Measurements from ENCODE around the gene USPL1.

DNA sequence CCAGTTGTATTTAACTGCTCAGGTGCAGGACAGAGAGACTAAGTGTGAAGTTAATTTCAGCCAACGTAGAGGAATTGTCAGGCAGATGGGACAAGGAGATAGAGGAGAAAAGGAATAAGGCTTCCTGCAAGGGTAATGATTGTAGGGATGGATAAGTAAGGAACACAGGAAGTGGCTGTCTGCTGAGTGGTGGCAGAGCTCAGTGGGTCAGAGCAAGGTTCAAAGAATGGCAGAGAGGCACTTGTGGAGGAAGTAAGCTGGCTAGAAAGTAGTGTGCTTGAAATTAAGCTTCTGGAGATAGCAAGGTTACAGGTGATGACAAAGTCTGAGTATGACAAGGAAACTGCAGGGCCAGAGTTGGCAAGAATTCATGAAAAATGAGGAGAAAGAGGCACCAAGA lies 47.9 kb downstream of the USPL1 start:
- TF ChIP-seq, protein P1, sequence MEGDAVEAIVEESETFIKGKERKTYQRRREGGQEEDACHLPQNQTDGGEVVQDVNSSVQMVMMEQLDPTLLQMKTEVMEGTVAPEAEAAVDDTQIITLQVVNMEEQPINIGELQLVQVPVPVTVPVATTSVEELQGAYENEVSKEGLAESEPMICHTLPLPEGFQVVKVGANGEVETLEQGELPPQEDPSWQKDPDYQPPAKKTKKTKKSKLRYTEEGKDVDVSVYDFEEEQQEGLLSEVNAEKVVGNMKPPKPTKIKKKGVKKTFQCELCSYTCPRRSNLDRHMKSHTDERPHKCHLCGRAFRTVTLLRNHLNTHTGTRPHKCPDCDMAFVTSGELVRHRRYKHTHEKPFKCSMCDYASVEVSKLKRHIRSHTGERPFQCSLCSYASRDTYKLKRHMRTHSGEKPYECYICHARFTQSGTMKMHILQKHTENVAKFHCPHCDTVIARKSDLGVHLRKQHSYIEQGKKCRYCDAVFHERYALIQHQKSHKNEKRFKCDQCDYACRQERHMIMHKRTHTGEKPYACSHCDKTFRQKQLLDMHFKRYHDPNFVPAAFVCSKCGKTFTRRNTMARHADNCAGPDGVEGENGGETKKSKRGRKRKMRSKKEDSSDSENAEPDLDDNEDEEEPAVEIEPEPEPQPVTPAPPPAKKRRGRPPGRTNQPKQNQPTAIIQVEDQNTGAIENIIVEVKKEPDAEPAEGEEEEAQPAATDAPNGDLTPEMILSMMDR (IDR thresholded peaks at IDR 0.05): no peak
- TF ChIP-seq POLR2A (IDR thresholded peaks at IDR 0.05): no peak

All from testis (tissue), 2 donors.